HCT116 (cell line): Measurements from ENCODE around the gene DLG4.

Source experiments
- TF ChIP-seq, protein P1 (sequence below), 3 experiments: fragments of 200-600 bp in 1 of 3; sonication (generic) in 1 of 3; IDR thresholded peaks in 2 of 3; conservative IDR thresholded peaks in 1 of 3; 2 replicates each; pipeline ENCODE4 v1.5.1; 2012 to 2017; ENCODE audit warnings: low read depth in 2 of 3, low read length in 2 of 3, antibody characterized with exemption in 1 of 3, borderline replicate concordance in 1 of 3, control low read depth in 1 of 3, mild to moderate bottlenecking in 1 of 3, mixed read lengths in 1 of 3, mixed run types in 1 of 3, moderate library complexity in 1 of 3; ENCODE audit not compliant: insufficient read depth in 1 of 3
- TF ChIP-seq, protein P2 (sequence below): IDR thresholded peaks from 2 replicates; pipeline ENCODE4 v1.6.1; 2012

DNA sequence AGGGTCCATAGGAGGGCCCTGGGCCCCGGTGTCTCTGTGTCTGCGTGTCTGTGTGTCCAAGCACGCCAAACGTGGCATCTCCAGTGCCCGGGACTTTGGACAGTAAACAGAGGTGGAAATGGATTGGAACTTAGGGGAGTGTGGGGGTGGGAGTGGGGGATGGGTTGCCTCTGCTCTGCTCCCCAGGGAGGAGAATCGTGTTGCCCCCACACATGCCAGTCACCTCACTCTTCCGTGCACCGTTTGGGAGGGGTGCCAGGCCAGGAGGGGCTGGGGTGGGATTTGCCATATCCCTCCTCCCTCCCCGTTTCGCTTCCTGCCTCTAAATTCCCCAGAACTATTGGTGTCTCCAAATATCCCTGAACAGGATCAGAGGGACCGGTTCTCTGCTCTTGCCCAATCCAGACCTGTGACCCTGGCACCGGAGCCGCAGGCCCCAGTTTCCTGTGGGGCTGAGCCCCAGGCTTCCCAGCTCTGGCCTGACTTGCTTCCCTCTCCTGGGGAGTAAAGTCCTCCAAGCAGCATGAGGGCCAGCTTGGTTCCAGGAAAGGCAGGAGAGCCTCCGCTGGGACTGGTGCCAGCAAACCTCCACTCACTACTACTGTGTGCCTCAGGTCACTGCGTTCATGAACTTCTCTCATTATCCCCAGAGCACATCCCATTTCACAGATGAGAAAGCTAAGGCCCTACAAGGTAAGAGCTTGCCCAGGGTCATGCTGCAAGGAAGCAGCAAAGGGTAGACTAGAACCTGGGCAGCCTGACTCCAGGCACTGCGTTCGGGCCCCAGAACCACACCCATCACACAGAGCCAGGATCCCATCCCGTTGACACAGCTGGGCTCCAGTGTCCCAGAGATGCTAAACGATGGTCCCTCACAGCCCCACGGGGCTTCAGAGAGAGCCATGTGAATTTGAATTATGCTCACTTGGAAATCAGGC is 40.0 kb downstream of the DLG4 start, which contains the start of gene ASGR1:
- TF ChIP-seq, protein P1, sequence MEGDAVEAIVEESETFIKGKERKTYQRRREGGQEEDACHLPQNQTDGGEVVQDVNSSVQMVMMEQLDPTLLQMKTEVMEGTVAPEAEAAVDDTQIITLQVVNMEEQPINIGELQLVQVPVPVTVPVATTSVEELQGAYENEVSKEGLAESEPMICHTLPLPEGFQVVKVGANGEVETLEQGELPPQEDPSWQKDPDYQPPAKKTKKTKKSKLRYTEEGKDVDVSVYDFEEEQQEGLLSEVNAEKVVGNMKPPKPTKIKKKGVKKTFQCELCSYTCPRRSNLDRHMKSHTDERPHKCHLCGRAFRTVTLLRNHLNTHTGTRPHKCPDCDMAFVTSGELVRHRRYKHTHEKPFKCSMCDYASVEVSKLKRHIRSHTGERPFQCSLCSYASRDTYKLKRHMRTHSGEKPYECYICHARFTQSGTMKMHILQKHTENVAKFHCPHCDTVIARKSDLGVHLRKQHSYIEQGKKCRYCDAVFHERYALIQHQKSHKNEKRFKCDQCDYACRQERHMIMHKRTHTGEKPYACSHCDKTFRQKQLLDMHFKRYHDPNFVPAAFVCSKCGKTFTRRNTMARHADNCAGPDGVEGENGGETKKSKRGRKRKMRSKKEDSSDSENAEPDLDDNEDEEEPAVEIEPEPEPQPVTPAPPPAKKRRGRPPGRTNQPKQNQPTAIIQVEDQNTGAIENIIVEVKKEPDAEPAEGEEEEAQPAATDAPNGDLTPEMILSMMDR (IDR thresholded peaks at IDR 0.05 in 2 of 3, conservative IDR thresholded peaks at IDR 0.05 in 1 of 3; ENCODE audit: borderline replicate concordance in 1 of 3, insufficient read depth in 1 of 3, low read depth in 2 of 3, low read length in 2 of 3), result no peak
- TF ChIP-seq, protein P2, sequence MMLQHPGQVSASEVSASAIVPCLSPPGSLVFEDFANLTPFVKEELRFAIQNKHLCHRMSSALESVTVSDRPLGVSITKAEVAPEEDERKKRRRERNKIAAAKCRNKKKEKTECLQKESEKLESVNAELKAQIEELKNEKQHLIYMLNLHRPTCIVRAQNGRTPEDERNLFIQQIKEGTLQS, result no peak
